H1 (cell line): ENCODE data around the gene DAO. TPM values are rescaled to one million over a fixed set of nuclear protein-coding genes. Genes with fewer than 3 reads are reported as not detected.

ENCODE experiments used
- BCL11A ChIP-seq, 2 experiments: IDR thresholded peaks; one replicate each; pipeline ENCODE4 v1.6.1; 2011; ENCODE audit warnings: low read depth in 2 of 2, low read length in 2 of 2, mild to moderate bottlenecking in 2 of 2
- CHD7 ChIP-seq: fragments of 300-600 bp; sonication (generic); IDR thresholded peaks from 2 replicates; pipeline ENCODE4 v1.7.1; 2012; ENCODE audit warnings: low read length, moderate library complexity, mild to moderate bottlenecking, inconsistent platforms; ENCODE audit not compliant: insufficient replicate concordance
- HDAC6 ChIP-seq: IDR thresholded peaks from one replicate; pipeline ENCODE4 v1.7.1; 2012; ENCODE audit warnings: low read depth, mild to moderate bottlenecking, inconsistent platforms, low read length, moderate library complexity
- KDM4A ChIP-seq: IDR thresholded peaks from one replicate; pipeline ENCODE4 v1.7.1; 2012; ENCODE audit warnings: low read depth, mild to moderate bottlenecking, moderate library complexity, low read length, inconsistent platforms; ENCODE audit not compliant: severe bottlenecking
- RAD21 ChIP-seq, 2 experiments: IDR thresholded peaks in 1 of 2; conservative IDR thresholded peaks in 1 of 2; 2 replicates each; pipeline ENCODE4 v1.6.1; 2011; ENCODE audit warnings: low read depth in 2 of 2, low read length in 2 of 2, improper control_type of control experiment in 1 of 2, inconsistent platforms in 1 of 2, mild to moderate bottlenecking in 1 of 2, moderate library complexity in 1 of 2
- RFX5 ChIP-seq: IDR thresholded peaks from 2 replicates; pipeline ENCODE4 v1.6.1; 2011; ENCODE audit warnings: low read depth, low read length, improper control_type of control experiment, borderline replicate concordance
- TAF1 ChIP-seq: IDR thresholded peaks from 2 replicates; pipeline ENCODE4 v1.6.1; 2011; ENCODE audit warnings: mild to moderate bottlenecking, low read depth, low read length
- polyA plus RNA-seq, 7 experiments: library from polyadenylated mRNA; depleted of rRNA in 3 of 7; stranded (reverse) in 5 of 7; unstranded in 2 of 7; fragments of >200 nt in 5 of 7; fragments of 200-250 nt in 2 of 7; gene quantifications; 1 replicate in 5 of 7; 2 replicates in 1 of 7; 4 replicates in 1 of 7; pipeline versions ENCODE4 v1.2.1 to v1.2.3, GENCODE V29; 2011 to 2013; ENCODE audit warnings: missing spikeins in 2 of 7, mixed read lengths in 2 of 7
- total RNA-seq: library from RNA; stranded (reverse); fragmentation: NEBNext Ultra II Directional; extraction: Animal tissue kit (Norgen Biotek cat#: 25700); gene quantifications from 2 replicates; pipeline ENCODE4 v1.2.1, GENCODE V29; 2021

The DAO gene
- total and polyA plus RNA-seq, 2 of the 8 experiments (the other 6 are each of a cell fraction or from before 2014, with no cell fraction given), result not detected

DNA sequence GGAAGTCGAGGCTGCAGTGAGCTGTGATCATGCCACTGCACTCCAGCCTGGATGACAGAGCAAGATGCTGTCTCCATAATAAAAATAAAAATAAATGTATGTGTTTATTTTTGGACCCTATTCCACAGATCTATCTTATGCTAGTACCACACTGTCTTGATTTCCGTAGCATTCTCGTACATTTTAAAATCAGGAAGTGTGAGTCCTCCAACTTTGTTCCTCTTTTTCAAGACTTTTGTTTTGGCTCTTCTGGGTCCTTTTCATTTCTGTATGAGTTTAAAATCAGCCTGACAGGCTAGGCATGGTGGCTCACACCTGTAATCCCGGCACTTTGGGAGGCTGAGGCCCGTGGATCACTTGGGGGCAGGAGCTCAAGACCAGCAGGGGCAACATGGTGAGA lies 25.8 kb downstream of the DAO start (continued):
- TF ChIP-seq CHD7 (no peak), HDAC6 (no peak), RAD21 (IDR thresholded peaks at IDR 0.05 in 1 of 2, conservative IDR thresholded peaks at IDR 0.05 in 1 of 2; ENCODE audit: low read depth in 2 of 2, low read length in 2 of 2) (no peak), KDM4A (no peak), BCL11A (IDR thresholded peaks at IDR 0.05; ENCODE audit: low read depth in 2 of 2, low read length in 2 of 2) (no peak), TAF1 (no peak), RFX5 (no peak)
